ENCODE measurements around the gene S100A7. TPM values are rescaled to one million over a fixed set of nuclear protein-coding genes. Genes with fewer than 3 reads are reported as not detected.
"Not testable (repeated sequence)": the region's sequence is repeated elsewhere in the genome, so short reads cannot be mapped to it uniquely, and the experiment has no call there.

The S100A7 gene
- total RNA-seq, 1 donor from 2014 or later: not detected

DNA sequence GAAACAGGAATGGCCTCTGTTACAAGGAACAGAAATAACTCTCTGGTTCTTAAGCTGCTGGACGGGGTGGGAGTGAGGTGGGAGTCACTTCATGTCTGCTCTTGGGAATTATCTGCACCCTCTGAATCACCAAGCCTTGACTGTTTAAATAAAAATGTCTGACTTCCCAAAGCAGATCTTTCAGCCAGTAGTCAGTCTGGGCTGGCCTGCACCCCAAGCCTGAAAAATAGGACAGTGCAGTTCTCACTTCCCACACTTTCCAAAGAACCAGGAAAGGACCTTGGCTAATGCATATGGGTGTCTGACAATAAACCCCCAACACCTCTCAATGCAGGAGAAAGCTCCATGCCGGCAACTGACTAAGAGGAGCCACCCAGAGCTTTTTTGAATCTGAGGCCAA lies 796 bp downstream of the S100A7 start:
- DNase-seq (ENCODE audit: low read depth): no peak
- no peaks in the 10 kb centered on the region for H3K36me3 ChIP-seq (ENCODE audit: control insufficient read depth, insufficient read depth, low read length)
- peaks cover 4% of the 10 kb centered on the region for H3K27me3 ChIP-seq (ENCODE audit: control insufficient read depth, insufficient read depth, low read length)
- no peak overlapping the region for H3K4me3 ChIP-seq (ENCODE audit: low read depth, low read length)
- TF ChIP-seq, protein P1, sequence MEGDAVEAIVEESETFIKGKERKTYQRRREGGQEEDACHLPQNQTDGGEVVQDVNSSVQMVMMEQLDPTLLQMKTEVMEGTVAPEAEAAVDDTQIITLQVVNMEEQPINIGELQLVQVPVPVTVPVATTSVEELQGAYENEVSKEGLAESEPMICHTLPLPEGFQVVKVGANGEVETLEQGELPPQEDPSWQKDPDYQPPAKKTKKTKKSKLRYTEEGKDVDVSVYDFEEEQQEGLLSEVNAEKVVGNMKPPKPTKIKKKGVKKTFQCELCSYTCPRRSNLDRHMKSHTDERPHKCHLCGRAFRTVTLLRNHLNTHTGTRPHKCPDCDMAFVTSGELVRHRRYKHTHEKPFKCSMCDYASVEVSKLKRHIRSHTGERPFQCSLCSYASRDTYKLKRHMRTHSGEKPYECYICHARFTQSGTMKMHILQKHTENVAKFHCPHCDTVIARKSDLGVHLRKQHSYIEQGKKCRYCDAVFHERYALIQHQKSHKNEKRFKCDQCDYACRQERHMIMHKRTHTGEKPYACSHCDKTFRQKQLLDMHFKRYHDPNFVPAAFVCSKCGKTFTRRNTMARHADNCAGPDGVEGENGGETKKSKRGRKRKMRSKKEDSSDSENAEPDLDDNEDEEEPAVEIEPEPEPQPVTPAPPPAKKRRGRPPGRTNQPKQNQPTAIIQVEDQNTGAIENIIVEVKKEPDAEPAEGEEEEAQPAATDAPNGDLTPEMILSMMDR (IDR thresholded peaks at IDR 0.05; ENCODE audit: insufficient read depth, low read length, poor library complexity, severe bottlenecking): no peak

DNA sequence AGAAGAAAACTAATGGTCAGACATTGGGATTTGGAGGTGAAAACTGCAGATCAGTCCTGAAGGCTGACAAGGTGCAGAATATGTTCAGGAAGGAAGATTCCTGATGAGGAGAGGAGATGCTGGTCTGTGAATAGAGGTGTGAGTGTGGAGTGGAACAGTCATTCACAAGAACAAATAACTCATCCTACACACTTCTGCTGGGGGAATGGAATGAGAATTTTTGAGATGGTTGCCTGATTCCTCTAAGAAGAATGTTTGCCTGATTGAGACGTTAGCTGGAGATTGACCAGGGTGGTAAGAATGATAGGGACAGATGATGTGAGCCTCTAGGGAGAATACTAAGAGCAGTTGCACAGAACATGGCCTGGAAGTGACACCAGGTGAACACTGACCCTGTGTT lies 4.1 kb downstream of the S100A7 start:
- Histone ChIP-seq H3K4me3 (ENCODE audit: low read depth, low read length) (no peak overlapping the region), H3K36me3 (ENCODE audit: control insufficient read depth, insufficient read depth, low read length) (no peaks in the 10 kb centered on the region), H3K27me3 (ENCODE audit: control insufficient read depth, insufficient read depth, low read length) (no peaks in the 10 kb centered on the region)
- DNase-seq (ENCODE audit: low read depth): no peak
- TF ChIP-seq, protein P1 (IDR thresholded peaks at IDR 0.05; ENCODE audit: insufficient read depth, low read length, poor library complexity, severe bottlenecking): no peak

DNA sequence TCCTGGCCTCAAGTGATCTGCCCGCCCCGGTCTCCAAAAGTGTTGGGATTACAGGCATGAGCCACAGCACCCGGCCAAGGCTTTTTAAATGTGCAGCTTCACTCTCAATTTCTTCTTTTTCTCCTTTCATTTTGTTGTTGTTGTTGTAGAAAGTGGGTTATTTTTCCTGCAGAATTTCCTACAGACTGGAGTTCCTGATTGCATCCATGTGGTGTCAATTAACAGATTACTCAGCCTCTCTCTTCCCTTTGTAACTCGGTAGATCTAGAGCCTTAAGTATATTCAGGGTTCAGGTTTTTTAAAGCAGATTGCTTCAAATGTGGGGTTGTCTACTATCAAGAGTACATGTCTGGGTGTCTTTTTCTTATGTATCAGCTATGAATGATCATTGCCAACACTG lies 11.6 kb downstream of the S100A7 start:
- DNase-seq (ENCODE audit: low read depth); H3K36me3 ChIP-seq (ENCODE audit: control insufficient read depth, insufficient read depth, low read length); H3K27me3 ChIP-seq (ENCODE audit: control insufficient read depth, insufficient read depth, low read length); H3K4me3 ChIP-seq (ENCODE audit: low read depth, low read length): not testable (repeated sequence)

DNA sequence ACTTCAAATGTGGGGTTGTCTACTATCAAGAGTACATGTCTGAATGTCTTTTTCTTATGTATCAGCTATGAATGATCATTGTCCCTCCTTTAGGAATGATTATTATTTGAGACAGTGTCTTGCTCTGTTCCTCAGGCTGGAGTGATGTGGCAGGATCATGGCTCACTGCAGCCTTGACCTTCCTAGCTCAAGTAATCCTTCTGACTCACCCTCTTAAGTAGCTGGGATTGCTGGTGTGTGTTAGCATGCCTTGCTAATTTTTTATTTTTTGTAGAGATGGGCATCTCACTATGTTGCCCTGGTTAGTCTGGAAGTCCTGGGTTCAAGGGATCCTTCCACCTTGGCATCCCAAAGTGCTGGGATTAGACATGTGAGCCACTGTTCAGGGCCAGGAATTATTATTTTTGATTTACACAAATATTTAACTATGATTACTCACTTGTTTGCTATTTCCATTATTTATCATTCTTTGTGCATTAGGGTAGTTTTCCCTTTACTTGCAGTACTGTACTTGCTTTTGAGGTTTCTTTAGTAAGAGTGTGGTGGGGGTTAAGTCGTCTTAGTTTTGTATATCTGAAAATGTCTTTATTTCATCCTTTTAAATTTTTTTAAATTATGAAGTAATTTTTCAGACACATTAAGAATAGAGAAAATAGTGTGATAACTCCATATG lies 12.8 kb downstream of the S100A7 start:
- Histone ChIP-seq H3K4me3 (ENCODE audit: low read depth, low read length) (no peak overlapping the region), H3K27me3 (ENCODE audit: control insufficient read depth, insufficient read depth, low read length) (no peaks in the 10 kb centered on the region), H3K36me3 (ENCODE audit: control insufficient read depth, insufficient read depth, low read length) (no peaks in the 10 kb centered on the region)
- TF ChIP-seq, protein P1 (IDR thresholded peaks at IDR 0.05; ENCODE audit: insufficient read depth, low read length, poor library complexity, severe bottlenecking): no peak
- DNase-seq (ENCODE audit: low read depth): no peak

DNA sequence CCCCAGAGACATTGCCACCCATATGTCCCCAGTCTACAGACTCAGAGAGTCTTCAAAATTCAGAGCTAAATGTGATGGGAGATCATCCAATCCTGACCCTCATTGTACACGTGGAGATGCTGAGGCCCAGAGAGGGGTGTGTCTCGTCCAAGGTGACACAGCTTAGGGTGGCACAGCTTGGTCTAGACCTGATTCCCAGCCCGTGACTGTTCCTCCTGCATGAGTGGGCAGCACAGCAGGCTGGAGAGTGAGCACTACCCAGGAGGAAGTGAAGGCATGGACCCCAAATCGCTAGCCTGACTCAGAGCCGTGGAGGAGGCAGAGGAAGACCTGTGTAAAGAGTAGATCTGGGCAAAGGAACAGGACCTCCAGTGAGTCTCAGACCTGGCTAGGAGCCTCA lies 16.4 kb downstream of the S100A7 start:
- no peaks in the 10 kb centered on the region for H3K27me3 ChIP-seq (ENCODE audit: control insufficient read depth, insufficient read depth, low read length)
- TF ChIP-seq, protein P1 (IDR thresholded peaks at IDR 0.05; ENCODE audit: insufficient read depth, low read length, poor library complexity, severe bottlenecking): no peak
- H3K36me3 ChIP-seq (ENCODE audit: control insufficient read depth, insufficient read depth, low read length): no peaks in the 10 kb centered on the region
- DNase-seq (ENCODE audit: low read depth): no peak
- no peak overlapping the region for H3K4me3 ChIP-seq (ENCODE audit: low read depth, low read length)

DNA sequence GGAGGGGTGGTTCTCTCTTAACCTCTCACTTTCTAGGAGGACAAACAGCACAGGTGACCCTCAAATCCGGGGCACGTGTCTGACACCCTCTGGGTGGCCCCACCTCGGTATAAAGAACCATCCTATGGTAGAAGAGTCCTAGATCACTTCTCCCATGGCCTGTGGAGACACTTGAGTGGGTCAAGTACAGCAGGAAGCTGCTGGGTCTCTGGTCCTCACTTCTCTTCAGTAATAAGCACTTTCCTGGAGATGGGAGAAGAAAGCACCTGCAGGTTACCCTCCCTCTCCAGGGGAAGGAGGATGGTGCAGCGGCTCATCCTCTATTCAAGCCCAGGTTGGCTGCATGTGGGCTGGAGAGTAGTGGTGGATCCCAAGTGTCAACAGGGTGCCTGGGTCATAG lies 17.0 kb downstream of the S100A7 start:
- DNase-seq (ENCODE audit: low read depth): no peak
- Histone ChIP-seq H3K27me3 (ENCODE audit: control insufficient read depth, insufficient read depth, low read length) (no peaks in the 10 kb centered on the region), H3K4me3 (ENCODE audit: low read depth, low read length) (no peak overlapping the region), H3K36me3 (ENCODE audit: control insufficient read depth, insufficient read depth, low read length) (no peaks in the 10 kb centered on the region)
- TF ChIP-seq, protein P1 (IDR thresholded peaks at IDR 0.05; ENCODE audit: insufficient read depth, low read length, poor library complexity, severe bottlenecking): no peak

Measured in kidney epithelial cell (primary cell).